Activated naive CD8-positive, alpha-beta T cell (primary cell): ENCODE data around the gene RASA3.
"Not testable (repeated sequence)": the region's sequence is repeated elsewhere in the genome, so short reads cannot be mapped to it uniquely, and the experiment has no call there.

Source experiments
- H3K27ac Mint-ChIP-seq: one replicate; pipeline ENCODE4 v1.8.0; 2021; ENCODE audit warnings: mixed read lengths
- H3K27me3 Mint-ChIP-seq: one replicate; pipeline ENCODE4 v1.8.0; 2021; ENCODE audit warnings: mixed read lengths
- H3K36me3 Mint-ChIP-seq: one replicate; pipeline ENCODE4 v1.8.0; 2021; ENCODE audit warnings: mixed read lengths
- H3K4me1 Mint-ChIP-seq: one replicate; pipeline ENCODE4 v1.8.0; 2021; ENCODE audit warnings: low read depth, mixed read lengths
- H3K4me3 Mint-ChIP-seq: one replicate; pipeline ENCODE4 v1.8.0; 2021; ENCODE audit warnings: mild to moderate bottlenecking, mixed read lengths
- H3K9me3 Mint-ChIP-seq: one replicate; pipeline ENCODE4 v1.8.0; 2021; ENCODE audit warnings: low read depth, mixed read lengths

The RASA3 gene

DNA sequence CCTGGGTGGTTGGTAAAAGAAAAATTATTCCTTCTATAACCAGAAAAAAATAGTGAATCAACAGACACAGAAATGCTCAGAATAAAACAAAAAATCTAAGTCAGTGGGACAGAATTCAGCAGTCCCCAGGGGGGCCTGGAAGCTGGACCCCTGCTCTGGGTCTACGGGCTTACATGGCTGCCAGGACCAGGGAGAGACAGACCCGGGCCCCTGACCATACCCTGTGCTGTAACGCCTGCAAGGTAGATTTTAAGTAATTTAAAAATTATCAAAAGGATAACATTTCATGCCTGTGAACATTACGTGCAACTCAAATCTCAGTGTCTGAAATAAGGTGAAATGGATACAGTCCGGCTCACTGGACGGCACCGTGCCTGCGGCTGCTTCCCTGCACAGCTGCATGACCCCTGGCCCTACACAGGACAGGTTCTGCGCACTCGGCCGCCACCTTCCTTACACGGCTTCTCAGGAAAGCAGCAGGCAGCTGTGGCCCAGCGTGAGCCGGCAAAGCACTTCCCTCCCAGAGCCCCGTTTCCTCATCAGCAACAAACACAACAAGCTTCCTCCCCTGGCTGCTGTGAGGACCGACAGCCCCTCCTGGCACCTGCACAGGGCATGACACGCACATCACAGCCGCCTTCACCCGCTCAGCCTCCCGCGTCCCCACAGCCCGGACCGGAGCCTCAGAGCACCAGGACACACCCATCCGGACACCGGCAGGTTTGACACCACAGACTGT lies 22.2 kb downstream of the RASA3 start:
- H3K4me1 Mint-ChIP-seq: peaks cover 79% of the 10 kb centered on the region
- no peaks in the 10 kb centered on the region for H3K9me3 Mint-ChIP-seq
- peaks cover 2% of the 10 kb centered on the region for H3K36me3 Mint-ChIP-seq
- peak overlapping the region; percentile 96 for H3K27ac Mint-ChIP-seq
- H3K27me3 Mint-ChIP-seq: no peaks in the 10 kb centered on the region
- peak overlapping the region; percentile 87 for H3K4me3 Mint-ChIP-seq

GRCh38 chr13:114109641-114110041 lies 22.8 kb downstream of the RASA3 start:
- Mint-ChIP-seq H3K4me1 (peaks cover 76% of the 10 kb centered on the region), H3K36me3 (no peaks in the 10 kb centered on the region), H3K9me3 (no peaks in the 10 kb centered on the region), H3K4me3 (peak overlapping the region; percentile 87), H3K27ac (peak overlapping the region; percentile 96), H3K27me3 (no peaks in the 10 kb centered on the region)

GRCh38 chr13:114108894-114109293 lies 23.5 kb downstream of the RASA3 start:
- H3K4me1 Mint-ChIP-seq: peaks cover 74% of the 10 kb centered on the region
- H3K36me3 Mint-ChIP-seq: no peaks in the 10 kb centered on the region
- no peaks in the 10 kb centered on the region for H3K27me3 Mint-ChIP-seq
- peak overlapping the region; percentile 87 for H3K4me3 Mint-ChIP-seq
- peak overlapping the region; percentile 96 for H3K27ac Mint-ChIP-seq
- no peaks in the 10 kb centered on the region for H3K9me3 Mint-ChIP-seq

DNA sequence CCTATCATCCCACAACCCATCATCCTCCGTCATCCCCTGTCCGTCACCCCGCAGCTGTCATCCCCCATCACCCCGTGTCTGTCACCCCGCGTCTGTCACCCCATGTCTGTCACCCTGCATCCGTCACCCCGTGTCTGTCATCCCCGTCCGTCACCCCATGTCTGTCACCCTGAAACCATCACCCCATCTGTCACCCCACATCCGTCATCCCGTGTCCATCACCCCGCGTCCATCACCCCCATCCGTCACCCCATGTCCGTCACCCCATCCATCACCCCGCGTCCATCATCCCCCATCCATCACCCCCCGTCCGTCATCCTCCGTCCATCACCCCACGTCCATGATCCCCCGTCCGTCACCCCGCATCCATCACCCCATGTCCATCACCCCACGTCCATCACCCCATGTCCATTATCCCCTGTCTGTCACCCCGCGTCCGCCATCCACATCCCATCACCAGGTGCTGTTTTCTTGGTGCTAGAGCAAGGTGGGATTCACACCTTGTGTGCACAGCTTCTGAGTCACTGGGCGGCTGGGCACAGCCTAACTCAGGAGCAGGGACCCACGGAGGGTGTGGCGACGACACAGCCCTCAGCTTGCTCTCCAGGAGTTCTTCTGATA lies 24.2 kb downstream of the RASA3 start:
- Mint-ChIP-seq H3K4me3 (peak overlapping the region; percentile 87), H3K4me1 (peaks cover 72% of the 10 kb centered on the region), H3K9me3 (no peaks in the 10 kb centered on the region)

DNA sequence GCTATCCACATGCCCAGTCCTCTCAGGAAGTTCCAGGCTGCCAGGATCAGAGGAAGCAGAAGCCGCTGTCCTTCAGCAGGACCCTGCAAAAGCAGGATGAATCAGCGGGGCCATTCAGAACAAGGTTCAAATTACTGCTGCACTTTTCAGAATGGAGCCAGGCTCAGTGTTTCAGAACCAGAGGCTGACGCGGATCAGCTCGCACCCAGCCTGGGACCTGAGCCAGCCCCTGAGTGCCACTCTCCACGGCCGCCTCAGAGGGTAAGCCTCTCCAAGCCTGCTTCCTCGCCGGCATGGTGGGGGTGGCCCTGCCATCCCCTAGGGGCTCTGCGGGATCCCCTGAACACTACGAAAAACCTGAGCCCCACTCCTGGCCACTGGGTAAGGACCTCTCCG lies 24.7 kb downstream of the RASA3 start:
- peak overlapping the region; percentile 87 for H3K4me3 Mint-ChIP-seq
- H3K36me3 Mint-ChIP-seq: no peaks in the 10 kb centered on the region
- H3K9me3 Mint-ChIP-seq: no peaks in the 10 kb centered on the region
- H3K27me3 Mint-ChIP-seq: no peaks in the 10 kb centered on the region
- H3K4me1 Mint-ChIP-seq: peaks cover 72% of the 10 kb centered on the region
- H3K27ac Mint-ChIP-seq: peak overlapping the region; percentile 96

More for the DNA sequence above, 24.2 kb downstream of the RASA3 start:
- Mint-ChIP-seq H3K36me3 (no peaks in the 10 kb centered on the region), H3K27me3 (no peaks in the 10 kb centered on the region), H3K27ac (peak overlapping the region; percentile 96)

- no peaks in the 10 kb centered on the region for H3K36me3 Mint-ChIP-seq
- peak overlapping the region; percentile 96 for H3K27ac Mint-ChIP-seq
- no peaks in the 10 kb centered on the region for H3K9me3 Mint-ChIP-seq
- H3K4me3 Mint-ChIP-seq: no peak overlapping the region
- peaks cover 72% of the 10 kb centered on the region for H3K4me1 Mint-ChIP-seq
- no peaks in the 10 kb centered on the region for H3K27me3 Mint-ChIP-seq
These were observed 25.3 kb downstream of the RASA3 start for GRCh38 chr13:114106991-114107685.

GRCh38 chr13:114106526-114106925 lies 25.9 kb downstream of the RASA3 start:
- H3K4me1 Mint-ChIP-seq: peaks cover 71% of the 10 kb centered on the region
- H3K9me3 Mint-ChIP-seq: no peaks in the 10 kb centered on the region
- H3K36me3 Mint-ChIP-seq: no peaks in the 10 kb centered on the region
- H3K27ac Mint-ChIP-seq: peak overlapping the region; percentile 94
- no peaks in the 10 kb centered on the region for H3K27me3 Mint-ChIP-seq
- H3K4me3 Mint-ChIP-seq: no peak overlapping the region

DNA sequence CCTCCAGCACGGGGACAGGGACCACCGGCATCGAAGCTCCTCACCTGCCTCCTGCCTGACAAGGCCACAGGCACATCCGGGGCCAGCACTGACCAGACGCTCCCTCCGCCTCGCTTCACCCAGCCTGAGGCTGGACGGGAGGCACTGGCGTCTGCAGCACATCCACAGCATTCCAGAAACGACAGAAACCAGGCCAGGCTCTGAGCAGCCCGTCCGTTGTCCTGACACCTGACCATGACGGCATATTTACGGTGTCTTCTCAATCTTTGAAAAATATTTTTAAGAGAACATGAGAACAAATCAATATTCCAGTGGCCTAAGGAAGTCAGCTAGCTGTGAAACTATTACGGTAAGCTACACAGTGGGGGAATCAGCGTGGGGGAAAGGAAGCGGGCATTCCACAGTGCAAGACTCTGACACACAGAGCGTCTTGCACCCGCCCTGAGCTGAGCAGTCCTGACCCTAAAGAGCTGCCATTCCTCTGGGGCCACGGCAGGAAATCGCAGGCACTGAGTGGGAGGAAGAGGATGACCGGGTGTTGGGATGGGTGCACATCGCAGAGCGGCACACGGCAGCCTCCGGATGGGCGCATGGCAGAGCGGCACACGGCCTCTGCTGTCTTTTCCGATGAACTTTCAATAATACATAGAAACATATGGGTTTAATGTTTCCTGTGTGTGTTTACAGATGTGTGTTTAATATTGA lies 26.8 kb downstream of the RASA3 start:
- peak overlapping the region; percentile 94 for H3K27ac Mint-ChIP-seq
- no peaks in the 10 kb centered on the region for H3K36me3 Mint-ChIP-seq
- no peaks in the 10 kb centered on the region for H3K27me3 Mint-ChIP-seq
- no peaks in the 10 kb centered on the region for H3K9me3 Mint-ChIP-seq
- H3K4me1 Mint-ChIP-seq: peaks cover 74% of the 10 kb centered on the region
- peak overlapping the region; percentile 2 for H3K4me3 Mint-ChIP-seq

DNA sequence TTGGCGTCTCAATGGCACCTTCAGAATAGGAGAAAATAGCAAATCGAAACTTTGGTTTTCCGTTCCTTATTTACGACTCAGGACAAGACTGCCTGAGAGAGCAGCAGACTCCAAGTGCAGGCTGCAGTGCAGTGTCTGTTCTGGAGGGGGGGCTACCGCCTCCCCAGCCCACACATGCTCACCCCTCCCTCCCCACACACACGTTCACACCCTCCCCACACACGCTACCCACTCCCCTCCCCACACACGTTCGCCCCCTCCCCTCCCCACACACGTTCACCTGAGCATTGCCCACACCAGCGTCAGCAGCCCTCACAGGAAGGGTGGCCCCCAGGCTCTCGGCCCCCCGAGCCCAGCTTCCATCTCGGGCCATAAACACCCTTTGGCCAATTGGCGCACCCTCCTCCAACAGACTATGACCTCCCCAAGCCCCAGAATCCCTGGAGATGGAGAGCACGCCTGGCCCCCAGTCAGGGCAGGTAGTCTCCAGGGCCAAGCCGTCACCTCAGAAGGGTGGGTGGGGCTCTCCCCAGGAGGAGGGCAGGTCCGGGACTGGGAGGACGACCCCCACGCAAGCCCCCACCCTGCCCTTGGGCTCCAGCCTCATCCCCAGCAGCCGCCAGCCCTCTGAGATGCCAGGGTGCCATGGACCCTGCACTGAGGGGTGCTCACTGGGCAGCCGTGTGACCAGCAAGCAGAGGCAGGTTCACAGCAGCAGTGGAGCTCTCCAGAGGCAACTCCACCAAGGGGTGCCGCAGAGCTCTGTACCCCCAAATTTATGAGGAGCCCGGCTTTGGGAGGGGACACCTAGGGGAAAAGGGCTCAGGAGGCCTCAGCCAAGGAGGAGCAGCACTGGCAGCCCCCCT lies 27.5 kb downstream of the RASA3 start:
- no peaks in the 10 kb centered on the region for H3K9me3 Mint-ChIP-seq
- peak overlapping the region; percentile 47 for H3K4me3 Mint-ChIP-seq
- H3K4me1 Mint-ChIP-seq: peaks cover 70% of the 10 kb centered on the region
- no peaks in the 10 kb centered on the region for H3K27me3 Mint-ChIP-seq
- H3K36me3 Mint-ChIP-seq: no peaks in the 10 kb centered on the region
- peak overlapping the region; percentile 94 for H3K27ac Mint-ChIP-seq

- Mint-ChIP-seq H3K27me3 (no peaks in the 10 kb centered on the region), H3K27ac (peak overlapping the region; percentile 86), H3K9me3 (no peaks in the 10 kb centered on the region), H3K4me1 (peaks cover 63% of the 10 kb centered on the region), H3K4me3 (peak overlapping the region; percentile 47), H3K36me3 (no peaks in the 10 kb centered on the region)
These were observed 28.4 kb downstream of the RASA3 start for GRCh38 chr13:114103801-114104654.

DNA sequence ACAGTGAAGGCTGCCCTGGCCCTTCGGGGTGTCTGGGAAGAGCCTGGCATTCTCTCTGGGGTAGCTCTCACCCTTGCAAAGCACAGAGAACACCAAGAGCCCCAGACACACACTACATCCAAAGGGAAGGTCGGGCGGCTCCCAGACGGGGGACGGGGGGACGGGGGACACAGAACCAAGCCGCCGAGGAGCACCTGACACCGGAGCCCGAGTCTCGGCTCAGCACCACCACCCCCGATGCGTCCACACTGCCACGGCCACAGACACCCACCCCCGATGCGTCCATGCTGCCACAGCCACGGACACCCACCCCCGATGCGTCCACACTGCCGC lies 29.2 kb downstream of the RASA3 start:
- peak overlapping the region; percentile 50 for H3K27ac Mint-ChIP-seq
- peaks cover 59% of the 10 kb centered on the region for H3K4me1 Mint-ChIP-seq
- H3K4me3 Mint-ChIP-seq, H3K9me3 Mint-ChIP-seq, H3K36me3 Mint-ChIP-seq, H3K27me3 Mint-ChIP-seq: not testable (repeated sequence)

DNA sequence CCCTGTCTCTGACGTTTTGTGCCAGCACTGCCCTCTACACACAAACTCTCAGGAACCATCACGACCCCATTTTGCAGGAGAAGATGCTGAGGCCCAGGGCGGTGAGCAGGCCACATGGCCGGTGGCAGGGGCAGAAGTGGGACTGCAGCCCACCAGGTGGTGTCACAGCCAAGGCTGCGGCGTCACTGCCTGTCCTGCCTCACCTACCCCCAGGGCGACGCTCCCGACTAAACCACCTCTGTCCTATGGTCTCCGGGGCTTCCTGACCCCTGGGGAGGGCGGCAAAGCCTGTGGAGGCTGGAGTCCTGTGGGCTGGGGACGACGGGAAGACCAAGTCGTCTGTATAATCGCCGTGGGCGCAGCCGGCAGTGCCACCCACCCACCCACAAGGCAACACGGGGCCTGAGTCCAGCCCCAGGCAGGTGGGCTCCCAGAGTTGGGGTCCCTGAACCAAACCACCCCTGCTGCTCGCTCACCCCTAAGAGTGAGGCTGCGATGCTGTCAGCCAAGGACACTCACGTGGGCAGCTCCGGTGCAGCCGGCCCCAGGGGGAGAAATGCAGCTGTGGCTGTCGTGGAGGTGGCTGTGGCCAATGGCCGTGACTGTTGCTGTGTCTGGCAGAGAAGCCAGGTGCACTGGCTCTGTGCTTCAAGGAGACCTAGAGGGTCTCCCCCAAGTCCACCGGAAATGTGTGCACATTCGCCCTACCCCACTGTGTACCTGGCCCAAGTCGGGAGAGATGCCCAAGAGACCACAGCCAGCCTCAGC lies 29.7 kb downstream of the RASA3 start:
- Mint-ChIP-seq H3K36me3 (no peaks in the 10 kb centered on the region), H3K27me3 (no peaks in the 10 kb centered on the region), H3K9me3 (no peaks in the 10 kb centered on the region), H3K27ac (peak overlapping the region; percentile 80), H3K4me1 (peaks cover 59% of the 10 kb centered on the region), H3K4me3 (no peak overlapping the region)

GRCh38 chr13:114102131-114102520 lies 30.3 kb downstream of the RASA3 start:
- peak overlapping the region; percentile 5 for H3K4me3 Mint-ChIP-seq
- H3K27ac Mint-ChIP-seq: peak overlapping the region; percentile 80
- H3K4me1 Mint-ChIP-seq: peaks cover 60% of the 10 kb centered on the region
- H3K9me3 Mint-ChIP-seq: no peaks in the 10 kb centered on the region
- H3K27me3 Mint-ChIP-seq: no peaks in the 10 kb centered on the region
- H3K36me3 Mint-ChIP-seq: no peaks in the 10 kb centered on the region
